Cardiac fibroblast (primary cell): ENCODE measurements around the gene OTULIN.
A peak's percentile ranks its signal among the peaks of the same experiment; 100 is the strongest.

ENCODE experiments used
- DNase-seq, 2 donors: peaks; one replicate each; pipeline versions ENCODE4 v3.0.0 to v3.0.0-alpha.2; 2010; ENCODE audit warnings: low read depth in 2 of 2
- H3K4me3 ChIP-seq, 2 donors: replicated peaks in 1 of 2; 1 replicate in 1 of 2; 2 replicates in 1 of 2; pipeline ENCODE4 v1.5.1; 2011; ENCODE audit warnings: low read depth in 2 of 2, low read length in 2 of 2, mild to moderate bottlenecking in 2 of 2, moderate library complexity in 1 of 2
- CTCF ChIP-seq: IDR thresholded peaks from one replicate; pipeline ENCODE4 v1.5.1; 2011; ENCODE audit warnings: low read depth, mild to moderate bottlenecking, low read length, inconsistent platforms

Gene OTULIN

DNA sequence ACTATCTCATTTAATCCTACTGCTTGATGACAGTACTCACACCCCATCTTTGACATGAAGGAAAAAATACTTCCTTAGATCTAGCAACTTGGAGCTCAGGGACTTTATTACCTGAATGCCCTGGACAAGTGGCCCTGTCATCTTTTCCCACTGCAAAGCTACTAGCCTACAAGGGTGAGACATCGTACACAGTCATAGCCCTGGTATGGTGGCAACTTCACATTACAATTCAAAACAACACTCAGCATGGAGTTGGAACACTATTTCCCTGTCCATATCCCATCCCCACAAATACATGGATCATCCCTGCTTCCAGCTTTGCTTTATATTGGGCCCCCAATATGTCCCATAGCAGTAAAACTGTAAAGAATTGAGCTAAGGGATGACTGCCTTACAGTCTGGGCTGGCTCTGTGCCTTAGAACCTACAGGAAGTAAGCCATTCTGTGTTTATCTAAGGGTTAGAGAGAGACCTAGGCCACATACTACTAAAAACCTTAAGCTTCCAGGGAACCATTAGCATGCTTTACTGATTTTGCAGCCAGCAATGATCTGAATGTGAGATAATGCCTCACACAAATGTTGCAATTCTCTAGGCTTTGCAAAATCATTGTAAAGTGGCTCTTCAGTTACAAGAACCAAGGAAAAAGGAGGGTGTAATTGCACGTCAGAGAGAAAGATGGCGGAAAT is 55.9 kb downstream of the OTULIN start:
- H3K4me3 ChIP-seq = no peak overlapping the region
- TF ChIP-seq CTCF = no peak

GRCh38 chr5:14721990-14722656 is 57.6 kb downstream of the OTULIN start:
- no peak overlapping the region for H3K4me3 ChIP-seq
- TF ChIP-seq CTCF = no peak
- peak in 1 of 2 donors; percentile 43 for DNase-seq

More for the DNA sequence above, 55.9 kb downstream of the OTULIN start:
- peak; percentile 49 to 58 for DNase-seq

- DNase-seq = no peak
- no peak for TF ChIP-seq CTCF
- H3K4me3 ChIP-seq = no peak overlapping the region
Measured at GRCh38 chr5:14722923-14723322, 58.4 kb downstream of the OTULIN start.

GRCh38 chr5:14723701-14724132 is 59.2 kb downstream of the OTULIN start:
- no peak for TF ChIP-seq CTCF
- DNase-seq = peak in 1 of 2 donors; percentile 20
- H3K4me3 ChIP-seq = no peak overlapping the region

DNA sequence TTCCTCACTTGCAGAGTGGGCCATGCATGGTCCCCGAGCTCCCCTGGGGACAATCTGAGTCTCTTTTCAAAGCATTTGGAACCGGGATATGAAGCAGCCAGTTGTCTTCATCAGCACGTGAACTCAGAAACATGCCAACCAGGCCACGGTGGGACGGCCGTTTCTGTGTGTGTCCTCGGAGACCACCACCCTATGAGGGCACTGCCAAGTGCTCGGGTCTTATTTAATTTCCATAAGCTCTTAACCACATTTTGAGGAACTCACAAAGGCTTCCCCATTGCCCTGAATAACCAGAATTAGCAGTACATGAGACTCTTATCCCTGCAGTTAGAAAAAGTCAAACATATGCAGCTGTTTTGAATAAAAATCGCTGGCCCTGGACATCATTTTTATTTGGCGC is 60.1 kb downstream of the OTULIN start:
- no peak overlapping the region for H3K4me3 ChIP-seq
- DNase-seq = no peak
- no peak for TF ChIP-seq CTCF

DNA sequence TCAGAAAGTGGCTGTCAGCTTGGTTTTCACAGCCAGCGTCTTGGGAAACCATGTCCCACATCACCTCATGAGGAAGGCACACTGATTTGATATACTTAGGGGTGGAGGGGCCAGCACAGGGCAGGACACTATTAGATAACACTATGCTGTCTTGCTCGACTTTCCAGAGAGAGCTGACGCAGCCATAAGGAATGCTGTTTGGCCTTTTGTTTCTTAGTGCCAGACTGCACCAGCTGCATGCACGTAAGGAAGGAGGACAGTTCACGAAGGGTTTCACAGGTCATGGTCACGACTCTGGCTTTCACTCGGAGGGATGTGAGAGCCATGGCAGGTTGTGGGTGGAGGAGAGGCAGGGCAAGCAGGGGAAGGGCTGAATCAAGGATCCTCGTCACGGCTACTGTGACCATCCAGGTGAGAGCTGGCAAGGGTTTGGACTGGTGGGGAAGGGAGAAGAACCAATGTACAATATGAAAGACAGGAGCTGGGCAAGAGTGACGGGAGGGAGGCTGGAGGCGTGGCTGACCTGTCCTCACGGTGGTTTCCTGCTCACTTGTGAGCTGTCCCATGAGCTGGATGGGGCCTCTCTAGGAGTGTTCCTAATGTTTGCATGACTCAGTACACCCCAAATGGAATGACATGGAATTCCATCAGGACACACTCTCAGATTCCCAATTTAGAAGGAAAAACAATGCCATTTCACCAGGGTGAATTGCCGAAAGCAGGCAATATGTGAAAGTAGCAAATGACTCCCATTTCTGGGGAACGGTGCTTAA is 61.7 kb downstream of the OTULIN start:
- H3K4me3 ChIP-seq = no peak overlapping the region
- TF ChIP-seq CTCF = no peak
- peak; percentile 52 to 61 for DNase-seq
